Endodermal cell (in vitro differentiated cells): Measurements from ENCODE around the gene ZNF678. TPM values are rescaled to one million over a fixed set of nuclear protein-coding genes. Genes with fewer than 3 reads are reported as not detected.
"Not testable (repeated sequence)": the region's sequence is repeated elsewhere in the genome, so short reads cannot be mapped to it uniquely, and the experiment has no call there.

Source experiments
- DNase-seq: peaks from one replicate; pipeline ENCODE4 v3.0.0-alpha.2; 2017
- H3K27ac ChIP-seq: 2 replicates; pipeline ENCODE4 v1.5.1; 2013; ENCODE audit warnings: mild to moderate bottlenecking, low read depth, low read length, moderate library complexity
- H3K27me3 ChIP-seq: 2 replicates; pipeline ENCODE4 v1.6.1; 2013; ENCODE audit warnings: mild to moderate bottlenecking, low read length, moderate library complexity; ENCODE audit not compliant: insufficient read depth, control insufficient read depth, poor library complexity, severe bottlenecking
- H3K36me3 ChIP-seq: 2 replicates; pipeline ENCODE4 v1.7.0; 2013; ENCODE audit warnings: mild to moderate bottlenecking, low read length, moderate library complexity; ENCODE audit not compliant: control insufficient read depth, insufficient read depth
- H3K4me1 ChIP-seq: one replicate; pipeline ENCODE4 v1.7.0; 2013; ENCODE audit warnings: low read length; ENCODE audit not compliant: control insufficient read depth, insufficient read depth
- H3K4me3 ChIP-seq: 2 replicates; pipeline ENCODE4 v1.5.1; 2013; ENCODE audit warnings: mild to moderate bottlenecking, low read length, moderate library complexity
- H3K9ac ChIP-seq: 2 replicates; pipeline ENCODE4 v1.6.1; 2013; ENCODE audit warnings: mild to moderate bottlenecking, low read length, moderate library complexity; ENCODE audit not compliant: poor library complexity, severe bottlenecking; ENCODE audit errors: extremely low read depth
- H3K9me3 ChIP-seq: 2 replicates; pipeline ENCODE4 v1.6.1; 2013; ENCODE audit warnings: mild to moderate bottlenecking, low read length, moderate library complexity; ENCODE audit not compliant: control insufficient read depth
- H3K27ac Mint-ChIP-seq: 2 replicates; pipeline ENCODE4 v1.8.0; 2020; ENCODE audit warnings: mixed read lengths
- H3K27me3 Mint-ChIP-seq: 2 replicates; pipeline ENCODE4 v1.8.0; 2021; ENCODE audit warnings: mild to moderate bottlenecking, mixed read lengths; ENCODE audit not compliant: insufficient read depth
- H3K36me3 Mint-ChIP-seq: 2 replicates; pipeline ENCODE4 v1.8.0; 2020; ENCODE audit warnings: low read depth, mixed read lengths
- H3K4me1 Mint-ChIP-seq: 2 replicates; pipeline ENCODE4 v1.8.0; 2020; ENCODE audit warnings: mixed read lengths
- H3K4me3 Mint-ChIP-seq: 2 replicates; pipeline ENCODE4 v1.8.0; 2020; ENCODE audit warnings: mild to moderate bottlenecking, moderate library complexity, mixed read lengths
- H3K9me3 Mint-ChIP-seq: 2 replicates; pipeline ENCODE4 v1.8.0; 2020; ENCODE audit warnings: mild to moderate bottlenecking, mixed read lengths
- CTCF ChIP-seq: fragments of 200-600 bp; sonication (generic); conservative IDR thresholded peaks from 2 replicates; pipeline ENCODE4 v1.5.0; 2021; ENCODE audit warnings: antibody characterized with exemption, mild to moderate bottlenecking
- WGBS, 2 experiments: methylation state at CpG; one replicate each; pipeline versions ENCODE4 v1.1.5 to v1.1.7; 2013; ENCODE audit warnings: missing lambda C conversion rate in 2 of 2, mixed read lengths in 1 of 2; ENCODE audit not compliant: insufficient coverage in 1 of 2, insufficient read length in 1 of 2; 5-methylcytosine and 5-hydroxymethylcytosine counted together
- total RNA-seq, 2 donors: library from RNA; stranded (reverse); fragmentation: NEBNext Ultra II Directional in 1 of 2; extraction: Animal tissue kit (Norgen Biotek cat#: 25700) in 1 of 2; gene quantifications; 2 replicates in 1 of 2; 3 replicates in 1 of 2; pipeline ENCODE4 v1.2.1, GENCODE V29; 2021

Gene ZNF678
- total RNA-seq, 2 donors from 2014 or later, result 23.1 to 24.3 TPM

GRCh38 chr1:227548119-227548397, 15.3 kb upstream of the ZNF678 start:
- no peaks in the 10 kb centered on the region for H3K36me3 ChIP-seq
- H3K9me3 ChIP-seq, result peaks cover 14% of the 10 kb centered on the region
- H3K27ac ChIP-seq, result no peak overlapping the region
- H3K27ac Mint-ChIP-seq, result no peak overlapping the region
- no peaks in the 10 kb centered on the region for H3K27me3 ChIP-seq
- no peak for DNase-seq
- no peaks in the 10 kb centered on the region for H3K4me1 Mint-ChIP-seq
- peaks cover 2% of the 10 kb centered on the region for H3K36me3 Mint-ChIP-seq
- no peak overlapping the region for H3K4me3 Mint-ChIP-seq
- peaks cover 27% of the 10 kb centered on the region for H3K27me3 Mint-ChIP-seq
- no peaks in the 10 kb centered on the region for H3K4me1 ChIP-seq
- no peak overlapping the region for H3K4me3 ChIP-seq
- no peak for TF ChIP-seq CTCF
- peaks cover 32% of the 10 kb centered on the region for H3K9me3 Mint-ChIP-seq
- no peak overlapping the region for H3K9ac ChIP-seq

- H3K4me1 ChIP-seq, result no peaks in the 10 kb centered on the region
- Mint-ChIP-seq H3K4me3 (no peak overlapping the region), H3K9me3 (peaks cover 36% of the 10 kb centered on the region), H3K27ac (no peak overlapping the region), H3K36me3 (peaks cover 2% of the 10 kb centered on the region), H3K27me3 (peaks cover 30% of the 10 kb centered on the region), H3K4me1 (no peaks in the 10 kb centered on the region)
- WGBS, 2 experiments, result 35 to 71% methylated on average over 2 to 3 of the region's 3 CpGs
- TF ChIP-seq CTCF, result no peak
- peaks cover 11% of the 10 kb centered on the region for H3K9me3 ChIP-seq
- no peak for DNase-seq
- no peaks in the 10 kb centered on the region for H3K36me3 ChIP-seq
- H3K4me3 ChIP-seq, result no peak overlapping the region
- H3K9ac ChIP-seq, result no peak overlapping the region
- no peaks in the 10 kb centered on the region for H3K27me3 ChIP-seq
- no peak overlapping the region for H3K27ac ChIP-seq
Measured at GRCh38 chr1:227548448-227548847, 14.9 kb upstream of the ZNF678 start.

GRCh38 chr1:227549892-227550291, 13.5 kb upstream of the ZNF678 start:
- H3K27ac Mint-ChIP-seq, result no peak overlapping the region
- Histone ChIP-seq H3K36me3 (no peaks in the 10 kb centered on the region), H3K9me3 (peaks cover 11% of the 10 kb centered on the region), H3K9ac (no peak overlapping the region), H3K27ac (no peak overlapping the region), H3K4me3 (no peak overlapping the region), H3K27me3 (no peaks in the 10 kb centered on the region), H3K4me1 (no peaks in the 10 kb centered on the region)
- no peaks in the 10 kb centered on the region for H3K4me1 Mint-ChIP-seq
- H3K36me3 Mint-ChIP-seq, result peaks cover 2% of the 10 kb centered on the region
- H3K4me3 Mint-ChIP-seq, result no peak overlapping the region
- peaks cover 49% of the 10 kb centered on the region for H3K9me3 Mint-ChIP-seq
- no peak for DNase-seq
- no peak for TF ChIP-seq CTCF
- 88 to 93% methylated on average over 2 of the region's 2 CpGs for WGBS, 2 experiments
- H3K27me3 Mint-ChIP-seq, result peaks cover 37% of the 10 kb centered on the region

- not testable (repeated sequence) for H3K27me3 ChIP-seq, H3K4me1 Mint-ChIP-seq, H3K27ac ChIP-seq, H3K4me3 ChIP-seq, H3K27ac Mint-ChIP-seq, H3K36me3 ChIP-seq, H3K9ac ChIP-seq, H3K4me1 ChIP-seq, H3K4me3 Mint-ChIP-seq, DNase-seq, H3K36me3 Mint-ChIP-seq
- peaks cover 11% of the 10 kb centered on the region for H3K9me3 ChIP-seq
- Mint-ChIP-seq H3K27me3 (peaks cover 37% of the 10 kb centered on the region), H3K9me3 (peaks cover 49% of the 10 kb centered on the region)
- 90% methylated on average over 1 of the region's 1 CpG; no CpG with 5 or more reads in 1 of the 2 experiments for WGBS, 2 experiments
Measured at GRCh38 chr1:227551881-227552280, 11.5 kb upstream of the ZNF678 start.
